OCI-M1 (cell line): ENCODE measurements around the gene ACHE.

Source experiments
- DNase-seq: peaks from one replicate; lab custom pipeline; 2025; lab: John Stamatoyannopoulos, UW

Gene ACHE

GRCh38 chr7:100884736-100885439, 10.8 kb downstream of the ACHE start:
- no peak for DNase-seq

- DNase-seq, result no peak
These were observed 12.7 kb downstream of the ACHE start for GRCh38 chr7:100882785-100883526.

GRCh38 chr7:100882201-100882600, 13.5 kb downstream of the ACHE start:
- DNase-seq, result no peak

DNA sequence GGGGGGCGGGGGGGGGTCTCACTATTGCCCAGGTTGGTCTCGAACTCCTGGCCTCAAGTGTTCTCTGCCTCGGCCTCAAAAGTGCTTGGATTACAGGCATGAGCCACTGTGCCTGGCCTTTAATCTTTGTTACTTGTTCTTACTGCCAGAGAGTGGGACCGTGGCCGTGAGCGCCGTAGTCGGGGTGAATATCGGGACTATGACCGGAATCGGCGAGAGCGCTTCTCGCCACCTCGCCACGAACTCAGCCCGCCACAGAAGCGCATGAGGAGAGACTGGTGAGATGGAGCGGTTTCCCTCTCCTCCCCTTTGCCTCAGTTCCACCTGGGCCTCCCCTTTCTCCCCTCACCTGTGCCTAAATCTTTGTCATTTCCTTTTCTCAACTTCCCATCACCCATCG, 14.6 kb downstream of the ACHE start:
- DNase-seq, result no peak

GRCh38 chr7:100880645-100881044, 15.0 kb downstream of the ACHE start:
- no peak for DNase-seq

DNA sequence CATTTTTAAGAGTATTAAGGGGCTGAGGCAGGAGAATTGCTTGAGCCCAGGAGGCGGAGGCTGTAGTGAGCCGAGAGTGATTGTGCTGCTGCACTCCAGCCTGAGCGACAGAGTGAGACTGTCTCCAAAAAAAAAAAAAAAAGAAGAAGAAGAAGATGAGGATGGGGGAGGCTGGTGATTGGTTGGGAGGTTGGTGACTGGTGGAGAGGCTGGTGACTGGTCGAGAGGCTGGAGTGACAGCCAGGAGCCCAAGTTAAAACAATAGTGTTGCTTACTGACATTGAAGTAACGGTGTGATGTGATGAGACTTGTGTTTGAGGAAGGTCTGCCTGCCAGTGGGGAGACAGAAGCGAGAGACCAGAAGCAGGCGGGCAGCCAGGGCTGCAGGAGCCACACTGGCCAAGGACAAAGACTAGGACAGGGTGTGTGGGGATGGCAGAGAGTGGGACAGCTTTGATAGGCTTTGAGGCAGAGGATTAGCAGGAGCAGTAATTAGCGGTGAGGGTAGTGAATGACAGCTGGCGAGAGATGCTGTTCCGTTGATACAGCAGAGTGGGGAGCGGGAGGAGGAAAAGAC, 15.9 kb downstream of the ACHE start:
- no peak for DNase-seq

DNA sequence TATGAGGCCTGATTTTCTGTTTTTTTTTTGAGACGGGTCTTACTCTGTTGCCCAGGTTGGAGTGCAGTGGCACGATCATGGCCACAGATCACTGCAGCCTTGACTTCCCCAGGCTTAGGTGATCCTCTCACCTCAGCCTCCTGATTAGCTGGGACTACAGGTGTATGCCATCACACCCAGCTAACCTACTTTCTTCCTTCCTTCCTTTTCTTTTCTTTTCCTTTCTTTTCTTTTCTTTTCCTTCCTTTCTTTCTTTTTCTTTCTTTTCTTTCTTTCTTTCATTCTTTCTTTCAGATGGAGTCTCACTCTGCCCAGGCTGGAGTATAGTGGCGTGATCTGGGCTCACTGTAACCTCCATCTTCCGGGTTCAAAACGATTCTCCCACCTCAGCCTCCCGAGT, 17.0 kb downstream of the ACHE start:
- DNase-seq, result no peak

GRCh38 chr7:100878013-100878412, 17.7 kb downstream of the ACHE start:
- no peak for DNase-seq

DNA sequence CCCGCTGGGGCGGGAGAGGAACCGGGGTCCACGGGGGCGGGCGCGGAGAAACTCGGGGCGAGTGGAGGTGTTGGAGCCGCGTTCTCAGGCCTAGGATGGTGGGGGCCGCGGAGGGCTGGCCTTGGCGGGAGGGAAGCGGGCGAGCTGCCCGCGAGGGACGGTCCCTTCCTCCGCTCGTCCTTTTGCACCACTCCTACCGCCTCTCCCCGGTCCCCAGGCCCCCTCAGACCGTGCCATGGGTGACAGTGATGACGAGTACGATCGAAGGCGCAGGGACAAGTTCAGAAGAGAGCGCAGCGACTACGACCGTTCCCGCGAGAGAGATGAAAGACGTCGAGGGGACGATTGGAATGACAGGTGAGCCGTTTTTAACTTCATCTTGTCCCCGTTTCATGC, 20.3 kb downstream of the ACHE start:
- peak; percentile 57 for DNase-seq

DNA sequence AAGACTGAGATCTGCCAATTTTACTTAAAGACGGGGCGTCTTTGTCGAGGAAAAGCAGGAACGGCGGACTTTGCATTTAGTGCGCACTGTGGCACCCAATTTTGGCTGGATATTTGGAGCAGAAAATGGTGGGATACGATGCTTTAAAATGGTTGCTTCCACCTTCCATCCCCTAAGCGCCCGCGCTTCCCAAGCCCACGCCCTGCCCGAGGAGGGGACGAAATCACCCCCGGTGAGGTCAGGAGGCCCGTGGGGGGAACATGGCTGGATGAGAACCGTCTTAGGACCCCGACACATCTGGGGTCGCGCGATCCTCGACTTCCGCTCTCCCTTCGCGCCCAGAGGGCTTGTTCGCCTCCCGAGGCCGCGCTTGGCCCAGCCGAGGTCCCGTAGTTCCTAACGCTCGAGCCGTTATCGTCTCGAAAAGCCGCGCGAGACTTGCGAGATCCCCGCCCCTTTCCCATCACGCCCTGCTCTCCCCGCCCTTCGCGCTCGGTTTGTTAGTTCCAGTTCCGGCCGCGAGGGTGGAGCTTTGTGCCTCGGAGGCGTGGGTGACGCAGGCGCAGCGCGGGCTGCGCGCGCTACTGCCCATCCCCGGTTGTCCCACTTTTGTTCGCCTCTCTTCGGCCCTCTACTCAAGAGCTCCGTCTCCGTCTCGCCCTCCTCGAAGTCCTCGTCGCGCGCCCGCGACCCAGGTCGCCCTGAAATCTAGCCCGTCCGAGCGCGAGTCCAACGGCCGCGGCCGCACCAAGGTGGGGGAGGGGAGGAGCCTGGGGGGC, 20.9 kb downstream of the ACHE start, which contains the start of gene SRRT:
SRRT (plus strand) TSS at position 527 of the 779 bp plus-strand sequence. CDS start 488 bp downstream, outside the sequence.
- peak; percentile 100 for DNase-seq

GRCh38 chr7:100874300-100874576, 21.4 kb downstream of the ACHE start:
- DNase-seq, result no peak

DNA sequence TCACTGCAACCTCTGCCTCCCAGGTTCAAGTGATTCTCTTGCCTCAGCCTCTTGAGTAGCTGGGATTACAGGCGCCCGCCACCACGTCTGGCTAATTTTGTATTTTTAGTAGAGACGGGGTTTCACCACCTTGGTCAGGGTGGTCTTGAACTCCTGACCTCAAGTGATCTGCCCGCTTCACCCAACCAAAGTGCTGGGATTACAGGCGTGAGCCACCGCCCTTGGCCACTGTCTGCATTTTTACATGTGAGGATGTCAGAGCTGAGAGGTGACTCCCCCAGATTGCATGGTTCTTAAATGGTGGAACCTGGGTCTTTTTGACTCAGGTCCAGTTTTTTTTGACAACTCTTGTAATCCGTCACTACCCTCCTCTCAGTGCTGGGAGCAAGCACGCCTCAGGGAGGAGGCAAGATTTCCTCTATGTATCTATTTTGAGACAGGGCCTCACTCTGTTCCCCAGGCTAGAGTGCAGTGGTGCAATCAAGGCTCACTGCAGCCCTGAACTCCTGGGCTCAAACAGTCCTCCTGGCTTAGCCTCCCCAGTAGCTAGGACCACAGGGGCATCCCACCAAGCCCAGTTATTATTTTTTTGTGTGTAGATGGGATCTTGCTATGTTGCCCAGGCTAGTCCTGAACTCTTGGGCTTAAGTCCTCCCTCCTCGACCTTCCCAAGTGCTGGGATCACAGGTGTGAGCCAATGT, 21.9 kb downstream of the ACHE start:
- no peak for DNase-seq

GRCh38 chr7:100867776-100868485, 27.8 kb downstream of the ACHE start:
- no peak for DNase-seq

DNA sequence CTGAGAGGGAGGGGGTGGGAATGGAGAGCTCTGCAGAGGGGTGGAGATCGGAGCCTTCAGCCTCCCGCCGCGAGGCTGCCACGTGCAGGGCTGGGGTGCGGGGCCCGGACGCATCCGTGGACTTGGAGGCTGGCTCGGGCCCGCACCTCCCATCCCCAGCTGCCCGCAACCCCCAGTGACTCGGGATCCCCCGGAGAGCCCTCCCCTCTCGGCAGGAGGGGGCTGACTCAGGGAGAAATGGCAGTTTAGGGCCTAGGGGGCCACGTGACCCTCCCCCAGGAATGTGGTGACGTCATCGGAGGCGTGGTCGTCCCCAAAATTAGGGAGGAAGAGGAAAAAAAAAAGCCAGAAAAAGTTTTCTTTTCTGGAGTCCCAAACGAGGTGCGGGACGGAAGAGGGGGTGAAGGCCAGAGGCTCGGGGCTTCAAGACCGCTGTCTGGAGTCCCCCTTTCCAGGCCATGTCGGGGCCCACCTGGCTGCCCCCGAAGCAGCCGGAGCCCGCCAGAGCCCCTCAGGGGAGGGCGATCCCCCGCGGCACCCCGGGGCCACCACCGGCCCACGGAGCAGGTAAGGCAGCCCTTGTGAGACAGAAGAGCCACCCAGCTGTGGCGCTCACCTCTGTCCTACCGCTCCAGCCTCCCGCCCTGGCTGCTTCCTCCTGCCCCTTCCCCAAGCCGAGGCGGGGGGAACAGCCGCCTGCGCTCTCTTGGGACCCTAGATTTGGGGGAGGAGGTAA, 28.5 kb downstream of the ACHE start, which contains the start of gene TRIP6:
TRIP6 (plus strand) TSS at position 348 of the 736 bp plus-strand sequence; CDS start at position 459, 111 bp downstream.
- DNase-seq, result no peak

- no peak for DNase-seq
These were observed 29.0 kb downstream of the ACHE start for GRCh38 chr7:100866729-100867039.

GRCh38 chr7:100865938-100866728, 29.6 kb downstream of the ACHE start:
- DNase-seq, result no peak

- DNase-seq, result no peak
These were observed 30.2 kb downstream of the ACHE start for GRCh38 chr7:100865372-100865911.

- no peak for DNase-seq
These were observed 31.3 kb downstream of the ACHE start for GRCh38 chr7:100864263-100864845.

DNA sequence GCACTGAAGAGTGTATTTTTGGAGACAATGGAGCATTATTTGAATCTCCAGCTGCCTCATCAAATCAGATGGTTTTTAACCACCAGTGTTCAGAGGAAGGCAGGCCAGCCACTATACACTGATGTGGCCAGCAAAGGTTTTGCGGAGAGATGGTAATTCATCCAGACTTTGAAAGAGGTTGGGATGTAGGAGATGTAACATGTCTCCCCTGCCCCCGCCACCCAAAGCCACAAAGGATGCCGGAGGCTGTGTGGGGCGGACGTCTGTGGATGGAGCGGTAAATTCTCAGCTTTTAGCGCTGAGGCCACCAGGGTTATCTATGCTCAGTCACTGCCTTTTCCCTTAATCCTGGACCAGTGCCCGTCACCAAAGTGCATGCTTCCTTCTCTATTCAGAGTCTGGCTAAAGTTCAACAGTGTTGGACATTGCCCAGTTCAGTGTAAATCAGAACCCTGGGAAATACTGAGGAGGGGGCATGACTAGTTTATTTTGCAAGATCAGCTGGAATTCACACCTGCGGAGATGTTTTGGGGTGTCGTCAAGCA, 32.2 kb downstream of the ACHE start:
- peak; percentile 62 for DNase-seq
